ENCODE results near the gene OR2B2. TPM values are rescaled to one million over a fixed set of nuclear protein-coding genes. Genes with fewer than 3 reads are reported as not detected.

The OR2B2 gene
- total and polyA plus RNA-seq, 9 donors, result not detected

DNA sequence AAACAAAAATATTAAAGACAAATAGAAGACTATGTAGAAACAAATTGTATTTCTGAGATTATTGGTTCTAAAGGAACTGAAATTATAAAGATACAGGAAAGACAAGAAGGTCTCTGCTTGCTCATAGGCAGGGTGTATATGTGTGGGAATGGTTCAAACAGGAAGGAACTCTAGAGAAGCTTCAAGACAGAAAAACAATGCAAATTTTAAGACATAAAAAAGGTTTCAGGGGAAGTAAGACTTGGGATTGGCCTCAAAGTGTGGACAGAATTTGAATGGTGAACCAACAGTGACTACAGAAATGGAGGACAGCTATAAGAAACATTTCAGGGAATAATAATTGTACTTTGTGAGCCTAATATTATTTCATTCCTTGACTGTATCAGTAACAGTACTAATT lies 50.3 kb downstream of the OR2B2 start:
- no peaks in the 10 kb centered on the region for H3K27me3 ChIP-seq
- H3K36me3 ChIP-seq, result no peaks in the 10 kb centered on the region
- peaks cover 10% of the 10 kb centered on the region for H3K4me1 ChIP-seq (ENCODE audit: insufficient read depth)
- TF ChIP-seq EP300 (IDR thresholded peaks at IDR 0.05), result no peak
- TF ChIP-seq, protein P1, sequence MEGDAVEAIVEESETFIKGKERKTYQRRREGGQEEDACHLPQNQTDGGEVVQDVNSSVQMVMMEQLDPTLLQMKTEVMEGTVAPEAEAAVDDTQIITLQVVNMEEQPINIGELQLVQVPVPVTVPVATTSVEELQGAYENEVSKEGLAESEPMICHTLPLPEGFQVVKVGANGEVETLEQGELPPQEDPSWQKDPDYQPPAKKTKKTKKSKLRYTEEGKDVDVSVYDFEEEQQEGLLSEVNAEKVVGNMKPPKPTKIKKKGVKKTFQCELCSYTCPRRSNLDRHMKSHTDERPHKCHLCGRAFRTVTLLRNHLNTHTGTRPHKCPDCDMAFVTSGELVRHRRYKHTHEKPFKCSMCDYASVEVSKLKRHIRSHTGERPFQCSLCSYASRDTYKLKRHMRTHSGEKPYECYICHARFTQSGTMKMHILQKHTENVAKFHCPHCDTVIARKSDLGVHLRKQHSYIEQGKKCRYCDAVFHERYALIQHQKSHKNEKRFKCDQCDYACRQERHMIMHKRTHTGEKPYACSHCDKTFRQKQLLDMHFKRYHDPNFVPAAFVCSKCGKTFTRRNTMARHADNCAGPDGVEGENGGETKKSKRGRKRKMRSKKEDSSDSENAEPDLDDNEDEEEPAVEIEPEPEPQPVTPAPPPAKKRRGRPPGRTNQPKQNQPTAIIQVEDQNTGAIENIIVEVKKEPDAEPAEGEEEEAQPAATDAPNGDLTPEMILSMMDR (IDR thresholded peaks at IDR 0.05), result no peak
- no peak overlapping the region for H3K4me3 ChIP-seq
- DNase-seq, result no peak
- intact Hi-C loops (cut with DNase I), result no loop called here
- H3K27ac ChIP-seq, result no peak overlapping the region
- no peaks in the 10 kb centered on the region for H3K9me3 ChIP-seq

DNA sequence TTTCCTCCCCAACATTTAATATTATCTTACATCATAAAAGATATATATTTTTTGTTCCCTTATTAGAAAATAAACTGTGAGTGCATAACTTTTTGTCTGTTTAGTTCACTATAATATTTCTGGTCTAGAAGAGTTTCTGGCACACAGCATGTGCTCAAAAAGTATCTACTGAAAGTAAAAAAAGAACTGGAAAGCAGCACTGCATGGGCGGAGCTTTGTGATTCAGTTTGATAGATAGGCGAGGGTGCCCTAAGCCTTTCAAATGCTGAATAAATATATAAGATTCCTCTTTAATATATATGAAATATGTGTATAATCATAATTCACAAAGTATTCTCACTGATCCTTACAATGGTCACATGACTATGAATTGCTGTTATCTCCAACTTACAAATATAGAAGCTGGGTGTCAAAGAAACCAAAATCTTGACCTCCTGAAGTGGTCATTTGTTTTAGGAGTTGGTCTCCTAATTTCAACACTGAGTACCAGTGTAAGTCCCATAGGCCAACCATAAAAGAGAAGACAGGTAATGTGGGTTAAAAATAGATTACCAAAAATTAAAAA lies 50.8 kb downstream of the OR2B2 start:
- TF ChIP-seq EP300 (IDR thresholded peaks at IDR 0.05), result no peak
- TF ChIP-seq, protein P1 (IDR thresholded peaks at IDR 0.05), result no peak
- Histone ChIP-seq H3K27ac (no peak overlapping the region), H3K4me1 (ENCODE audit: insufficient read depth) (peaks cover 8% of the 10 kb centered on the region), H3K36me3 (no peaks in the 10 kb centered on the region), H3K4me3 (no peak overlapping the region), H3K27me3 (no peaks in the 10 kb centered on the region), H3K9me3 (no peaks in the 10 kb centered on the region)
- intact Hi-C loops (cut with DNase I), result no loop called here
- WGBS, 3 donors, result 67 to 77% (median 76%) methylated on average over 2 of the region's 2 CpGs
- no peak for DNase-seq

Small RNA genes lying within 50 kb of the gene (small RNA-seq; reads per million reads assigned to genes)
- not detected for gene RNU7-26P

Other genes starting within 250 kb of the OR2B2 start
- not detected for gene OR2B6, start 44.8 kb upstream of the OR2B2 start, total RNA-seq
- not detected for gene OR2B6, start 44.8 kb upstream of the OR2B2 start, polyA plus RNA-seq
- gene ZNF165, start 168.2 kb upstream of the OR2B2 start, total RNA-seq, result 1 to 10 TPM in 3 of 7 donors, under 1 TPM in 4; 0.24 to 2.3 (median 0.82) TPM
- under 1 TPM; 0.52 to 0.61 TPM for gene ZNF165, start 168.2 kb upstream of the OR2B2 start, polyA plus RNA-seq
- gene ZSCAN16, start 212.2 kb upstream of the OR2B2 start, total RNA-seq, result 1 to 10 TPM; 2.6 to 4.4 (median 3.1) TPM
- 1 to 10 TPM; 3.2 to 4.0 TPM for gene ZSCAN16, start 212.2 kb upstream of the OR2B2 start, polyA plus RNA-seq
- 10 to 100 TPM; 16.8 to 44.6 (median 31.9) TPM for gene ZKSCAN8, start 229.5 kb upstream of the OR2B2 start, total RNA-seq
- gene ZKSCAN8, start 229.5 kb upstream of the OR2B2 start, polyA plus RNA-seq, result 10 to 100 TPM; 13.6 to 30.3 TPM